HepG2 (cell line): ENCODE data around the gene ETV6.

Experiments
- CEBPB ChIP-seq: IDR thresholded peaks from 2 replicates; pipeline ENCODE4 v1.6.1; 2011; ENCODE audit warnings: low read depth, low read length, improper control_type of control experiment, borderline replicate concordance
- CTCF ChIP-seq: sonication (generic); formaldehyde crosslinking; IDR thresholded peaks from 2 replicates; pipeline ENCODE4 v1.5.0; 2020; ENCODE audit warnings: mild to moderate bottlenecking, missing genetic modification reagents, moderate library complexity
- HNRNPUL1 ChIP-seq: fragments of 200-400 bp; formaldehyde crosslinking; IDR thresholded peaks from 2 replicates; pipeline ENCODE4 v1.6.1; 2017; ENCODE audit warnings: low read depth, mild to moderate bottlenecking, low read length, moderate library complexity
- KDM5A ChIP-seq: fragments of 200-600 bp; sonication (generic); IDR thresholded peaks from 2 replicates; pipeline ENCODE4 v1.7.0; 2018; ENCODE audit warnings: antibody characterized with exemption, mild to moderate bottlenecking, low read length, borderline replicate concordance
- TBX3 ChIP-seq: fragments of 450-650 bp; IDR thresholded peaks from 2 replicates; pipeline ENCODE4 v1.6.1; 2017; ENCODE audit warnings: antibody characterized with exemption, mild to moderate bottlenecking, inconsistent platforms, borderline replicate concordance
- TOE1 ChIP-seq: sonication (generic); formaldehyde crosslinking; IDR thresholded peaks from 2 replicates; pipeline ENCODE4 v1.4.0; 2020; ENCODE audit warnings: mild to moderate bottlenecking, missing genetic modification reagents
- ZBTB44 ChIP-seq: sonication (generic); formaldehyde crosslinking; IDR thresholded peaks from 2 replicates; pipeline ENCODE4 v1.4.0; 2020; ENCODE audit warnings: missing genetic modification reagents
- ZFP36 ChIP-seq: fragments of 150-350 bp; IDR thresholded peaks from 2 replicates; pipeline ENCODE4 v1.6.1; 2018; ENCODE audit warnings: borderline replicate concordance, low read length, low read depth; ENCODE audit not compliant: partially characterized antibody
- ZNF780A ChIP-seq: sonication (generic); formaldehyde crosslinking; IDR thresholded peaks from 2 replicates; pipeline ENCODE4 v1.8.0; 2022; ENCODE audit warnings: mild to moderate bottlenecking, missing genetic modification reagents, moderate library complexity

- no peak for TF ChIP-seq TOE1 (CRISPR knock-in tag)
- TF ChIP-seq CTCF (CRISPR knock-in tag): no peak
- TF ChIP-seq ZBTB44: no peak
- no peak for TF ChIP-seq ZFP36
- no peak for TF ChIP-seq KDM5A
- no peak for TF ChIP-seq HNRNPUL1
- TF ChIP-seq ZNF780A (CRISPR knock-in tag): no peak
- no peak for TF ChIP-seq CEBPB
- no peak for TF ChIP-seq TBX3
Measured at GRCh38 chr12:11730299-11731041, 81.0 kb downstream of the ETV6 start.
